ENCODE results near the gene MYOCOS.

Gene MYOCOS

DNA sequence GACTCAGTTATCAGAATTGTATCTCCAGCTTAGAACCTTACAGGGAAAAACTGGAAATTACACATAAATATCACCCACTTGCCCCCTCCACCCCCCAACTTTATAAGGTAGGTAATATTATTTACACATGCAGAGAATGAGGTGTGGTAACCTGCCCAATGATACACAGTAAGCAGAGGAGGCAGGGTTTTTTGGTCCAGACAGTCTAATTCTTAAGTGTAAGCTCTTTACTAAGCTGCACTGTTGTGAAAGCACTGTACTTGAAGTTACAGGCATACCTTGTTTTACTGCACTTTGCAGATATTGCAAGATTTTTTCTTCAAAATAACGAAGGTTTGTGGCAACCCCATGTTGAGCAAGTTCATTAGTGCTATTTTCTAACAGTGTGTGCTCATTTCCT is 24.8 kb upstream of the MYOCOS start:
- TF ChIP-seq MAX (IDR thresholded peaks at IDR 0.05) (no peak), TAF1 (IDR thresholded peaks at IDR 0.05; ENCODE audit: low read depth) (no peak), CEBPB (IDR thresholded peaks at IDR 0.05) (no peak), YY1 (IDR thresholded peaks at IDR 0.05; ENCODE audit: low read depth) (no peak), EGR1 (IDR thresholded peaks at IDR 0.05) (no peak), REST (IDR thresholded peaks at IDR 0.05; ENCODE audit: low read depth) (no peak)

- TF ChIP-seq TAF1 (IDR thresholded peaks at IDR 0.05; ENCODE audit: low read depth) (no peak), MAX (IDR thresholded peaks at IDR 0.05) (no peak), TEAD4 (IDR thresholded peaks at IDR 0.05) (no peak), EP300 (IDR thresholded peaks at IDR 0.05; ENCODE audit: borderline replicate concordance) (no peak)
Measured at GRCh38 chr1:171600862-171601261, 21.2 kb upstream of the MYOCOS start.

DNA sequence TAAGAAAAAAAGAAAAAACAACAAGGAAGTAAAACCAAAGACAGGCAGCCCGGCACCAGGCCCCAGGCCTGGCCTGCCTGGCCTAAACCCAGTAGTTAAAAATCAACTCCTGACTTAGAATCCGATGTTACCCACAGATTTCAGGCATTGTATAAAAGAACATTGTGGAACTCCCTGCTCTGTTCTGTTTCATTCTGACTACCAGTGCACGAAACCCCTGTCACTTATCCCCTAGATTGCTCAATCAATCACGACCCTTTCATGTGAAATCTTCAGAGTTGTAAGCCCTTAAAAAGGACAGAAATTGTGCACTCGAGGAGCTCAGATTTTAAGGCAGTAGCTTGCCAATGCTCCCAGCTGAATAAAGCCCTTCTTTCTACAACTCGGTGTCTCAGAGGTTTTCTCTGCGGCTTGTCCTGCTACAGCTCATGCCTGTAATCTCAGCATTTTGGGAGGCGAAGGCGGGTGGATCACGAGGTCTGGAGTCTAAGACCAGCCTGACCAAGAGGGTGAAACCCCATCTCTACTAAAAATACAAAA is 15.6 kb upstream of the MYOCOS start:
- TF ChIP-seq YY1 (IDR thresholded peaks at IDR 0.05; ENCODE audit: low read depth) = no peak

- no peak for TF ChIP-seq CREB1 (IDR thresholded peaks at IDR 0.05; ENCODE audit: low read depth)
- no peak for TF ChIP-seq EP300 (IDR thresholded peaks at IDR 0.05; ENCODE audit: borderline replicate concordance)
- TF ChIP-seq REST (IDR thresholded peaks at IDR 0.05; ENCODE audit: low read depth) = no peak
- TF ChIP-seq RAD21 (IDR thresholded peaks at IDR 0.05; ENCODE audit: low read depth) = no peak
- TF ChIP-seq TCF12 (IDR thresholded peaks at IDR 0.05; ENCODE audit: low read depth) = no peak
- no peak for TF ChIP-seq USF1 (IDR thresholded peaks at IDR 0.05)
- TF ChIP-seq ZBTB7A (IDR thresholded peaks at IDR 0.05; ENCODE audit: low read depth) = no peak
- TF ChIP-seq MAX (IDR thresholded peaks at IDR 0.05) = no peak
- no peak for TF ChIP-seq TAF1 (IDR thresholded peaks at IDR 0.05; ENCODE audit: low read depth)
- no peak for TF ChIP-seq YY1 (IDR thresholded peaks at IDR 0.05; ENCODE audit: low read depth)
- no peak for TF ChIP-seq EGR1 (IDR thresholded peaks at IDR 0.05)
- TF ChIP-seq TEAD4 (IDR thresholded peaks at IDR 0.05) = no peak
- no peak for TF ChIP-seq CEBPB (IDR thresholded peaks at IDR 0.05)
- TF ChIP-seq NFIC (IDR thresholded peaks at IDR 0.05) = no peak
- TF ChIP-seq FOXM1 (IDR thresholded peaks at IDR 0.05; ENCODE audit: borderline replicate concordance, low read depth) = no peak
Measured at GRCh38 chr1:171610385-171610784, 11.7 kb upstream of the MYOCOS start.

GRCh38 chr1:171611306-171611705 is 10.7 kb upstream of the MYOCOS start:
- no peak for TF ChIP-seq TAF1 (IDR thresholded peaks at IDR 0.05; ENCODE audit: low read depth)
- TF ChIP-seq REST (IDR thresholded peaks at IDR 0.05; ENCODE audit: low read depth) = no peak
- TF ChIP-seq MAX (IDR thresholded peaks at IDR 0.05) = no peak
- TF ChIP-seq EGR1 (IDR thresholded peaks at IDR 0.05) = no peak
- no peak for TF ChIP-seq ZBTB7A (IDR thresholded peaks at IDR 0.05; ENCODE audit: low read depth)
- no peak for TF ChIP-seq YY1 (IDR thresholded peaks at IDR 0.05; ENCODE audit: low read depth)
- no peak for TF ChIP-seq EP300 (IDR thresholded peaks at IDR 0.05; ENCODE audit: borderline replicate concordance)
- no peak for TF ChIP-seq NFIC (IDR thresholded peaks at IDR 0.05)
- TF ChIP-seq TEAD4 (IDR thresholded peaks at IDR 0.05) = no peak
- TF ChIP-seq FOXM1 (IDR thresholded peaks at IDR 0.05; ENCODE audit: borderline replicate concordance, low read depth) = no peak
